Kidney epithelial cell (primary cell): ENCODE results near the gene GALM. TPM values are rescaled to one million over a fixed set of nuclear protein-coding genes. Genes with fewer than 3 reads are reported as not detected.

Experiments used
- DNase-seq: peaks from one replicate; pipeline ENCODE4 v3.0.0-alpha.2; 2010; ENCODE audit warnings: low read depth
- H3K27me3 ChIP-seq: 2 replicates; pipeline ENCODE4 v1.6.0; 2011; ENCODE audit warnings: low read length; ENCODE audit not compliant: control insufficient read depth, insufficient read depth
- H3K36me3 ChIP-seq: 2 replicates; pipeline ENCODE4 v1.5.1; 2011; ENCODE audit warnings: low read length; ENCODE audit not compliant: control insufficient read depth, insufficient read depth
- H3K4me3 ChIP-seq: 2 replicates; pipeline ENCODE4 v1.5.1; 2011; ENCODE audit warnings: low read depth, mild to moderate bottlenecking, control low read depth, low read length
- CTCF ChIP-seq: IDR thresholded peaks from 2 replicates; pipeline ENCODE4 v1.5.1; 2011; ENCODE audit warnings: mild to moderate bottlenecking, moderate library complexity, low read length, control low read depth, inconsistent platforms; ENCODE audit not compliant: insufficient read depth, poor library complexity, severe bottlenecking
- total RNA-seq: library from RNA; depleted of rRNA; stranded (reverse); fragments of >200 nt; gene quantifications from 2 replicates; pipeline ENCODE4 v1.2.3, GENCODE V29; 2015

Gene GALM
- total RNA-seq = 10.1 and 11.1 TPM in 2 replicates

- Histone ChIP-seq H3K36me3 (no peaks in the 10 kb centered on the region), H3K27me3 (no peaks in the 10 kb centered on the region), H3K4me3 (peak within 1 kb of the TSS; percentile 45)
- no peak for TF ChIP-seq CTCF
- peak; percentile 81 for DNase-seq
These were observed at the start of gene GALM for GRCh38 chr2:38665854-38666555. GALM (plus strand) TSS chr2:38666114; CDS start chr2:38666162, 48 bp downstream.

- TF ChIP-seq CTCF = no peak
- DNase-seq = no peak
- Histone ChIP-seq H3K27me3 (peaks cover 16% of the 10 kb centered on the region), H3K36me3 (no peaks in the 10 kb centered on the region), H3K4me3 (no peak overlapping the region)
These were observed 48.6 kb upstream of the GALM start for GRCh38 chr2:38617301-38617700.

- no peak for DNase-seq
- peaks cover 16% of the 10 kb centered on the region for H3K27me3 ChIP-seq
- no peak overlapping the region for H3K4me3 ChIP-seq
- H3K36me3 ChIP-seq = no peaks in the 10 kb centered on the region
- TF ChIP-seq CTCF = no peak
These were observed 46.3 kb upstream of the GALM start for GRCh38 chr2:38619458-38620164.

- no peak for TF ChIP-seq CTCF
- no peaks in the 10 kb centered on the region for H3K36me3 ChIP-seq
- H3K4me3 ChIP-seq = no peak overlapping the region
- no peak for DNase-seq
- H3K27me3 ChIP-seq = peaks cover 16% of the 10 kb centered on the region
These were observed 45.5 kb upstream of the GALM start for GRCh38 chr2:38620282-38620977.

- peaks cover 16% of the 10 kb centered on the region for H3K27me3 ChIP-seq
- no peaks in the 10 kb centered on the region for H3K36me3 ChIP-seq
- no peak overlapping the region for H3K4me3 ChIP-seq
- DNase-seq = no peak
- no peak for TF ChIP-seq CTCF
These were observed 44.9 kb upstream of the GALM start for GRCh38 chr2:38621018-38621417.
